Spleen (tissue), 7 donors: ENCODE measurements around the gene GCK.

Experiments used
- POLR2A ChIP-seq, 3 donors: fragments of 450-650 bp; IDR thresholded peaks; one replicate each; pipeline ENCODE4 v1.5.1; 2017; ENCODE audit warnings: antibody characterized with exemption in 3 of 3, mild to moderate bottlenecking in 1 of 3
- TF ChIP-seq, protein P1 (sequence below), 11 experiments: fragments of 200-600 bp in 7 of 11; fragments of 450-650 bp in 4 of 11; sonication (generic) in 4 of 11; IDR thresholded peaks in 8 of 11; conservative IDR thresholded peaks in 3 of 11; 1 replicate in 7 of 11; 2 replicates in 4 of 11; pipeline versions ENCODE4 v1.4.0 to v1.8.0; 2016 to 2021; ENCODE audit warnings: antibody characterized with exemption in 11 of 11, inconsistent platforms in 4 of 11, mild to moderate bottlenecking in 1 of 11
- donor health status: DM: no; HTN: no; CAD: no; lungs with moderate emphysema.
- donor health status: DM: no; HTN: no; CAD: no.
- donor health status: DM: no; HTN: no; CAD: no.

DNA sequence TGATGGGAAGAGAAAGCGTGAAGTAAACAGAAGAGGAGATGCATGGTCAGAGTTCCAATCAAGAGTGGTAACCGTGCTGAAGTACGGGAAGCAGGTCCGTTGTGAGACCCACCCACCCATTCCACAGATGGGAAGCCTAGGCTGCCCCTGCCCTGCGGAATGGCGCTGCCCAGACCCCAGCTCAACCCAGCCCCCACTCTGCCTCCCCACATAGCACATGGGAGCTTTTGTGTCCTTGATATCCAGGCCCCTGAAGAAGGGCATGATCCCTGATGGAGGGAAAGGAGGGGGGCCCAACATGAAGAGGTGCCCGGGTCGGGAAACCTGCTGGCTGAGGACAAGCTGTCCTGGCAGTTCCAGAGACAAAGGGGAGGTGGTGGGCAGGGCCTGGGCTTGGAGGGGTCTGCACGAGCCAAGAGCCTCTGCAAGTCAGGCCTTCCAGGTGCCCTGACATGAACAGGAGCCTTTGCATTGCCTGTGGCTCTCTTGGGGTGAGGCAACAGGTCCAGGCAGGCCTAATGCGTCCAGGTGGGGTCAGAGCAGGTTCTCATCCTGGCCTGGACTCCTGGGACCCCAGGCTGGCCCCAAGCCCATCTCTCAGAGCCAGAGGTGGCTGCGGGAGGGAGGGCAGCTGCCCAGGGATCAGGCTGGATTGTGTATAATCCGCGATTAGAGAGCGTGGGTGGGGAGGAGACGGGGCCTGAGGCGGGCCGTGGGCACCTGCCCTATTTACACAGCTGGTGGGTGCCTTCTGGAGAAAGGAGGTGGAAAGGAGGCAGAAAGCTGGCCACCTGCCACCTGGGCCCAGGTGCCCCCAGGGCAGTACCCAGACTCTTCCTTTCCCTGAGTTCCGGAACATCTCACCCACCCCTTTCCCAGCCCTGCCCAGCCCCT is 35.1 kb upstream of the GCK start:
- no peak for TF ChIP-seq POLR2A (IDR thresholded peaks at IDR 0.05)
- TF ChIP-seq, protein P1, sequence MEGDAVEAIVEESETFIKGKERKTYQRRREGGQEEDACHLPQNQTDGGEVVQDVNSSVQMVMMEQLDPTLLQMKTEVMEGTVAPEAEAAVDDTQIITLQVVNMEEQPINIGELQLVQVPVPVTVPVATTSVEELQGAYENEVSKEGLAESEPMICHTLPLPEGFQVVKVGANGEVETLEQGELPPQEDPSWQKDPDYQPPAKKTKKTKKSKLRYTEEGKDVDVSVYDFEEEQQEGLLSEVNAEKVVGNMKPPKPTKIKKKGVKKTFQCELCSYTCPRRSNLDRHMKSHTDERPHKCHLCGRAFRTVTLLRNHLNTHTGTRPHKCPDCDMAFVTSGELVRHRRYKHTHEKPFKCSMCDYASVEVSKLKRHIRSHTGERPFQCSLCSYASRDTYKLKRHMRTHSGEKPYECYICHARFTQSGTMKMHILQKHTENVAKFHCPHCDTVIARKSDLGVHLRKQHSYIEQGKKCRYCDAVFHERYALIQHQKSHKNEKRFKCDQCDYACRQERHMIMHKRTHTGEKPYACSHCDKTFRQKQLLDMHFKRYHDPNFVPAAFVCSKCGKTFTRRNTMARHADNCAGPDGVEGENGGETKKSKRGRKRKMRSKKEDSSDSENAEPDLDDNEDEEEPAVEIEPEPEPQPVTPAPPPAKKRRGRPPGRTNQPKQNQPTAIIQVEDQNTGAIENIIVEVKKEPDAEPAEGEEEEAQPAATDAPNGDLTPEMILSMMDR (IDR thresholded peaks at IDR 0.05 in 8 of 11, conservative IDR thresholded peaks at IDR 0.05 in 3 of 11): no peak
